ELR (cell line): Measurements from ENCODE around the gene HK1.
"Not testable (repeated sequence)": the region's sequence is repeated elsewhere in the genome, so short reads cannot be mapped to it uniquely, and the experiment has no call there.

Source experiments
- DNase-seq: peaks from one replicate; pipeline ENCODE4 v3.0.0-alpha.2; 2015; ENCODE audit warnings: low read depth

Gene HK1

DNA sequence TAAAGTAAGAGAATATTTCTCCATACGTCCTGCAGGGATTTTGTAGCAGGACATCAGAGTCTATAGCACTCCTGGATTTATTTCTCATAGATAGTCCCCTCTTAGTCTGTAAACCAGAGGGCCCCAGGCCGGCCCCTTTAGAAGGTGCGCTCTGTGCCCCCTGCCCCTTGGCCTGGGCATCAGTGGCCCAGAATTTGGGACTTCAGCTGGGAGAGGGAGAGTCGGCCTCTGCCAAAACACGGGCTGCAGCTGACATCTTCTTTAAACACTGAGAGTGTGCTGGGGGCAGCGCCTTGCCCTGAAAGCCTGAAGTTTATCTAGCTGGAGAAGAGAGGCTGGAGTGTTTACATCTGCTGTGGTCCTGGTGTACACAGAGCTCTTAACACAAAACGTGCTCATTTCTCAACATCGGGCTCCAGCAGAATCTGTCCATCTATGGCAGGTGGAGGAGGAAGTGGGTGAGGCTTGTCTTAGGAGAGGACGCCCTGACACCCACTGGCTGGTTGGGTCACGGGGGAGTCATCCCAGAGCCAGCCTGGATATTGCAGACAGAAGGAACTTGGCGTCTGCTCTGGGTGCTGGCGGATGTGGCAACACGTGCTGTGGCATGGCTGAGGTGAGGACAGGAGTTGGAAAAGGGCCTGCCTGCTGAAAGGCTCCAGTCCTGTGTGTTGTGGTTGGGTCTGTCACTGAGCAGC is 143.5 kb downstream of the HK1 start:
- DNase-seq = no peak

DNA sequence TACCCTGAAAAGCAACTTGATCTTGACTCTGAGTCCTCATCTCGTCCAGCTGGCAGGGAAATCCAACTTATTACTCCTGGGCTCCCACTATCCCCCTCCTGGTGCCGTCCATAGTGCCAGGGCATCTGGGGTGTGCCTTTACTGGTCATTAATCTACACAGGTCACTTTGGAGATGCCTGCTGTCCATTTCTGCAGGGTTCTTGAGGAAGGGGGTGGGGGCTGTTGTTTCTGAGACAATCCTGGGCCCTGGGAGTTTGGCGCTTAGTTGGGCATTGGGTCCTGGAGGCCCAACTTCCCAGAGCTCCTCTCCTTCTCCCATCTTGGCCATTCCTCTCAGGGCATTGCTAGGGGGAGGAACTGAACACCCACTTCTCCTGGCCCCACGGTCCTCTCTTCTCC is 144.4 kb downstream of the HK1 start:
- DNase-seq = no peak

DNA sequence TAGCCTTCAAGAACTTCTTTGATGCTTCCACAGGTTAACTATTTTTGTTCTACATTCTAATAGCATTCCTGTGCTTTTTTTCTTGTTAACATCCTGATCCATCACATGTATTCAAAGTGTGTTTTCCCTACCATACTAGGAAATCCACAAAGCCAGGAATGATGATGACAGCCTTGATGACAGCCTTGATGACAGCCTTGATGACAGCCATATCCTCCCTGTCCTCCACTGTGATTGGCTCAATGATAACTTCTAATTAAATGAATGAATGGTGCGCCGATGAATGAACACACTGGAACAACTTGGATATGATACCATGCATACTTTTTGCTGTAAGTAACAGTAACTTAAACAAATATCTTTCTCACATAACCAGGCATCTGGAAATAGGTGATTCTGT is 146.7 kb downstream of the HK1 start:
- DNase-seq = no peak

DNA sequence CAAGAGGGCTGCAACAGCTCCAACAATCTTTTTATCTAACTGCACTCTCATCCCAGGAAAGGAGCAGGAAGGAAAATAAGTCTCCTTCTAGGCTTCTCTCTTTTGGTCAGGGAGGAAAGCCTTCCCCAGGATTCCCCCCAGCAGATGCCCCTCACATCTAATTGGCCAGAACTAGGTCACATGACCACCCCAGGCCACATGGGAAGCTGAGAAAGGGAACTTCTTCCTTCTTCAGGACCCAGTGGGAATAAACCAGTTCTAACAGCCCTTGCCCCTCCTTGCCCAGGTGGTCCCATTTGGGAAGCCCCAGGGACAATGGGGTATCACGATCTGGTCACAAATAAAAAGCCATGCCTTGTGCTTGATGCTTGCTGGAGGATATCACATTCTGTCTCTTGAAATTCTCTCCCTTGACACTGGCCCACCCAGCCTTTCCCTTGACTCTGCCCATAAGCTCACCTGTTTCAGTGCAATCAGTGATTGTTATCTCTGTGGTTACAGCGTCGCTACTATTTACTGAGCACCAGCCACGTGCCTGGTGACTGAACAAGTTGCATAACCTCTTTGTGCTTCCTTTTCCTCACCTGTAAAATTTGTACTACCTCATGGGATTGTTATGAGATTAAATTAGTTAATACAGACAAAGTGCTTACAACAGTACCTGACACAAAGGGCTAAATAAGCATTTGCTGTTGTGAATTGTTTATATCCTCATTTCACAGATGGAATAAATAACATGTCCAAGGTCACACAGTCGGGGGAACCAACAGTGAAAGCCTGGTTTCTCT is 147.4 kb downstream of the HK1 start:
- DNase-seq = no peak

DNA sequence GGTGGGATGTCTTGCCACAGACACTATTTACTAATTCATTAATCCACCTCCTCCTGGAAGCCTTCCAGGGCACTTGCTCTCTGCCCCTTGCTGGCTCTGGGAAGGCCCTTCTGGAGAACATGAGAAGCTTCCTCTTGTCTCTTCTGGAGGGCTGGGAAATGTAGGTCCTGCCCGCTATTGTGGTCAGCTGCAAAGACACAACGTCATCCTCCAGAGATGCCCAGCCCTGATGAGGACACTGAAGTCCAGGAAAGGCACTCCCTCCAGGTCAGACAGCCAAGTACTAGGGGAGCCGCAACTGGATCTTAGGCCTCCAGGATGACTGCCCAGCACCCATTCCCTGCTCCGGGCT is 148.1 kb downstream of the HK1 start:
- DNase-seq = no peak

DNA sequence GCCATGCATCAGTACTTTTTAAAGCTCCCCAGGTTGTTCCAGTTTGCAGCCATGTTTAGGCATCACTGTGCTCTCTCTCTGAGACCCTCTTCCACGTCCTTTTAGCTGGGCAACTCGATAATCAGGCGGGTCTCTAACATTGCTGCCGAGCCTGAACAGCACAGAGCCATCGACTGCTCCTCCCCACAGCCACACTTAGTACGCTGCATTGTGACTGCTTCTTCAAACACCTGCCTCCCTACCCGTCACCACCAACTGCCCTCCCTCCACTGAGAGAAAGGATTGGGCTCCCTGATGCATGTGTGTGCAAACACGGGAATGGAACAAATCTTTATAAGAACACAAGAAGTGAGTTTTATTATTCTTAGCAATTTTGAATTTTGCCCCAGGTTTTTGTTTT is 149.9 kb downstream of the HK1 start:
- no peak for DNase-seq

DNA sequence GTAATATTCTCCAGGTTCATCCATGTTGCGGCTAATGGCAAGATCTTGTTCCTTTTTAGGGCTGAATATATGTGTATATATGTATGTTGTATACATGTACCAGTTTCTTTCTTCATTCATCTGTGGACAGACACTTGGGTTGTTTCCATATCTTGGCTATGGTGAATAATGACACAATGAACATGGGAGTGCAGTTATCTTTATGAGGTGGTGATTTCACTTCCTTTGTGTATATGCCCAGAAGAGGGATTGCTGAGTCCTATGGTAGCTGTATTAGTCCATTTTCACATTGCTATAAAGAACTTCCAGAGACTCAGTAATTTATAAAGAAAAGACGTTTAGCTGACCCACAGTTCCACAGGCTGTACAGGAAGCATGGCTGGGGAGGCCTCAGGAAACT is 155.9 kb downstream of the HK1 start:
- DNase-seq = no peak

DNA sequence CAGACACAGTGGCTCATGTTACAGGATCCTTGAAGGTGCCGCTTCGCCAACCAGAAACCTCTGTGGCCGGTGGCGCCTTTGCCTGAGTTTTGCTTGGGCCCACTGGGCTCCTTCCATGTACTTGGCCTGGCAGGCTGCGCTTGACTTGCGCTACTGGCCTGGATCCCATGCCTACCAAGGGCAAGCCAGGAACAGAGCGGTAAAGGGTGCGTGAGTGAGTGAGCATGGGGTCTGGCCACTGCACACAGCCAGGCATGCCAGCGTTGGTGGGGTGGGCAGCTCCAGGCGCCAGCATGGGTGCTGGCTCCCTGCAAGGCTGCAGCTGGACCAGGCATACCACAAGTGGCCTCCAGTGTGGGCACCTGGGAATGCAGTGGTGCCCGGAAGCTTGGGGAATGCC is 156.6 kb downstream of the HK1 start:
- DNase-seq = no peak

DNA sequence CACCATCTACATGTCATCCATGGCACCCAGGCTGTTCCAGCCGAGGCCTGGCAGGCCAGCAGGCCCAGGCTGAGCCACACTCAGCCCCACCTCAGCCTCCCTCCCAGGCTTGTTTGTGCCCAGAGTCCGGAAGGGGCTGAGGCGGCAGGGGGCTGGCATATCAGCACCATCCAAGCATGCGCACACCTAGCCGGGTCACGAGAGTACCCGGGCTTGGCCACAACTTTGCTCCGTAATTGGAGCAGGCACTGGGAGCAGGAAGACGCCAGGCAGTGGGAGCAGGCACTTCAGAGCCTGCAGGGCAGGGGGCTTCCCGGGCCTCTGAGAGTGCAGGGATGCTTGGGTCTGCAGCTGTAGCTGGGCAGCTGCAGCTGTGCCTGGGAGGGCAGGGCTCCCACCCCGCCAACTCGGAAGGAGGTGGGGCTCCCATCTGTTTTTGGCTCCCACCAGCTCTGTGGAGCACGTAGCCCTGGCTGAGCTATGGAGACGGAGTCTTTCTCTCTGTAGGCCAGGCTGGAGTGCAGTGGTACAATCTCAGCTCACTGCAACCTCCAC is 157.7 kb downstream of the HK1 start:
- no peak for DNase-seq

DNA sequence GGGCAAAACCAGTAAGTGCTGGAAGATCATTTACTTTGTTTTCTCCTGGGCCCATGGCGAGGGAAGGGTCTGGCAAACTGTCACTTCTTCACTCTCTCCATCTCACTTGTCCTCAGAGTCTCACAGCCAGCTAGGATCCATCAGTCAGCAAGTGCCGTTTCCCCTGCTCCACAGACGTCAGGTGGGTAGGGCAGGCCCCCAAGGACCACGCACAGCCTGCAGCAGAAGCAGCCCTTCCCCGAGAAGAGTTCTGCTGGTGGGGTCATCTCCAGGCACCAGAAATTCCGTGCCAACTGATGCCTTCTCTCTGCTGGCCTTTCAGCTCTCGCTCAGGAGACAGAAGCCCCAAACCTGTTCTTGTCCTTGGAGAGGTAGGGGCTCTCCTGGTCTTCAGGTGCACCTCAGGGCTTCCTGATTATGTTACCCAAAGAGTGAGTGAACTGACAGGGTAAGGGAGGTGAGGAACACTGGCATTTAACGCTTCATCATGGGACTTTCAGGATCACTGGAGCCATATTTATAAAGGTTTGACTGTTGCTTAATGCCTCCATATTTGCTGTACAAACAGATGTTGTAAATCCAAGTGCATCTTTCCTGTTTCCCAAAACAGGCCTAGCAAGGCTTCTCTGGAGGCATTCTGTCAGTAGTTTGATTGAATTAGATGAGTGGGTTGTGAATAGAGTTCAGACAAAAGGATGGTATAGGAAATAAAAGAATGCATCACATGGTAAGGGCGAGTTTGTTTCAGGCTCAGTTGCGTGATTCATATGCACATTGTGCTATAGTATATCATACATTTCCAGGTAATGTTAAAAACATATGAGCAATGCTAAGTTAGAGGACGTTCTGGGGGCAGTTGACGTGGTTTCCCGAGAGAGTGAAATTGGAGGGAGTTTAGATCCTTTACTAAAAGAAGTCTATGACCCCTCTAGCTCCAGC is 159.3 kb downstream of the HK1 start:
- DNase-seq = peak; percentile 24

DNA sequence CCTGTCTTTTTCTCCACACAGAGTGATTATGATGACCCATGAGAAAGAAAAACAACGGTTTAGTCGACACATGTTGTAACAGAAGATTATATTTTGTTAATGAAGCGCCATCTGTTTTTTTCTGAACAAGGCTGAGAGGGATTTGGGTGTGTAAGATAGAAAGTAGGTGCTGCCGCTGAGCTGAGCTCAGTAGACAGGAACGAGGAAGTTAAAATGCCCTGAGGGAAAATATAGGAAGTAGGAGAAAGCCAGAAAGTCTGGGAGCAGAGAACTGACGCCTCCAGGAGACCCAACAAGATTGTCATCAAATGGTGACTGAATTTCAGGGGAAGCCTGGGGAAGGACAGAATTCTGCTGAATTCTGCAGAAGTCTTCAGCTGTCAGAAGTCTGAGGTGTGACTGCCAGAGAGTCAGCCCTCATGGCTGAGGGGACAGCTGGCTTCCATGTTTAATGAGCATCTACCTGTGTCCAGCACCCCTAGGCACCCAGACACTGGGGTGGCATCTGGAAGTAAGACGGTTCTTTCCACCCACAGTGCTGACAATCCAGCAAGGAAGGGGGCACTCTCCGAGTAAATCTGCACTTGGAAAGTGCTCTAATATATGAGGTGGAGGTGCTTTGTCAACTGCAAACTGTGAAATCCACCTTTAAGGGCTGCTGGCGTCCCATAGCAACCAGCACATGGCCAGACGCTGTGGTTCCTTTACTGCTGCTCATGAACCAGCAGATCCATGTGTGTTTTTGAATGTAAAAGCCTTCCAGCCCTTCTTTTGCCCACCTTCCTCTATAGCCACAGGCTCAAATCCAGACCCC is 160.4 kb downstream of the HK1 start:
- peak; percentile 93 for DNase-seq

DNA sequence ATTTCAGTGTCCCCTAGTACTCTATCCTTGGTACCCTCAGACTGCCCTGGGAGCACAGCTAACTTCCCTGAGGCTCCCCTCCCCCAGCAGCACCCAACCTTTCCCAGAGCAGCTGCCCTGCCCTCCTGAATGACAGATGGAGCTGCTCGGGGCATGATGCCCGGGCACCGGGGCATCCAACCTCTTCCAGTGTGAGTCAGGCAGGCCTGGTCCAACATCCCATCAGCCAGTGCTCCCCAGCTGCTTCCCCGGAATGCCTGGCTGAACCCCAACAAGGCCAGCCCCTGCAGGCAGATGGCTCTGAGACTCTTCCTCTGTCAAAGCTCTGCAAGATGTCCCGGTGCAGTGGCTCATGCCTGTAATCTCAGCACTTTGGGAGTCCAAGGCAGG is 161.0 kb downstream of the HK1 start:
- peak; percentile 55 for DNase-seq

DNA sequence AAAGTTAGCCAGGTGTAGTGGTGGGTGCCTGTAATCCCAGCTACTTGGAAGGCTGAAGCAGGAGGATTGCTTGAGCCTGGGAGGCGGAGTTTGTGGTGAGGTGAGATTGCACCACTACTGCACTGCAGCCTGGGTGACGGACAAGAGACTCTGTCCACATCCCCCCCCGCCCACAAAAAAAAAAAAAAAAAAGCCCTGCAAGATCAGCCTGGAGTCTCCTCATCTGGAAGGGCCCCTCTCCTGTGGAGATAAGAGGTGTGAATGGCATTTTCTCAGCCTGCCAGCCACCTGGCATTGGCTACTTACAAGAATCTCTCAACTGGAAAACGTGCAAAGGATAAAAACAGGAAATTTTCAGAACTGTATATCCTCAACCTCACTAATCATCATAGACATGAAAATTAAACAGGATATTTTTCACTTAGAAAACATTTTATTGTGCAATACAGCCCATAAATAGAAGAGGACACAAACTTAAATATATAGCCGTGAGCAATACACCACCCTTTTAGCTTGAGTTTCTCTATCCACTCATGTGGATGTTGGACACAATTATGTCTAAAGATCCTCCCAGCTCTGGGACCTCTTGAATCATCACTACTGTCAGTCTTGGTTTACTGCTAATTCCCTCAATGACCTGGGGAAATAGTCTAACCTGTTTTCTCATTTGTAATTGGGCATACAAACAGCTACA is 161.7 kb downstream of the HK1 start:
- peak; percentile 71 for DNase-seq

DNA sequence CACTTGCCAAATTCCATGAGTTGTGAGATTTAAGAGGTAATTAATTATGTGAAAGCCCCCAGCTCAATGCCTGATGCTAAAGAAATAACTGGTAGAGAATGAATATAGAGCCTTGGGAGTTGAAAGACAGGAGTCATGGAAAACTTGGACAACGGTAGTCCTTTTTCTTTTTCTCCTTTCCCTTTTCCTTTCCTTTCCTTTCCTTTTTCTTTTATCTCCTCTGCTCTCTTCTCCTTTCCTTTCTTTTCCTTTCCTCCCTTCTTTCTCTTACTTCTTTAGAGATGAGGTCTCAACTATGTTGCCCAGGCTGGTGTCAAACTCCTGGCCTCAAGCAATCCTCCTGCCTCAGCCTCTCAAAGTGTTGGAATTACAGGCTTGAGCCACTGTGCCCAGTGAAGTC is 165.1 kb downstream of the HK1 start:
- DNase-seq = no peak

DNA sequence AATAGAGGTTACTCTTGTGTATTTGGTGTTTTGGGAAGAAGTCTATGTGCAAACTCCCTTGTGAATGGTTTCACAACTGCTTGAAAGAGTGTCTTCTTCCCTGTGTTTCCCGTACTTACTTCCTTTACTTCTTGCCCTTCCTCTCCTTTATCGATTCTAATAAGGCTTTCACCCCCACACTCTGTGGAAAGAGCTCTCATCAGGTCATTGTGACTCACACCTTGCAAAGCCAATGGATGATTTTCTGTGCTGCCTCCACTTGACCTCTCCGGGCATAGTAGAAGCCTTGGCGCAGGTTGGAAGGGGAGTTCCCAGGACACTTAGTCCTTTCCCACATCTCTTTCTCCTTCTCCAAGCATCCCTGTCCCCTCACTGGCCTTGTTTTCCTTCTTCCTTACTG is 166.7 kb downstream of the HK1 start:
- peak; percentile 64 for DNase-seq

DNA sequence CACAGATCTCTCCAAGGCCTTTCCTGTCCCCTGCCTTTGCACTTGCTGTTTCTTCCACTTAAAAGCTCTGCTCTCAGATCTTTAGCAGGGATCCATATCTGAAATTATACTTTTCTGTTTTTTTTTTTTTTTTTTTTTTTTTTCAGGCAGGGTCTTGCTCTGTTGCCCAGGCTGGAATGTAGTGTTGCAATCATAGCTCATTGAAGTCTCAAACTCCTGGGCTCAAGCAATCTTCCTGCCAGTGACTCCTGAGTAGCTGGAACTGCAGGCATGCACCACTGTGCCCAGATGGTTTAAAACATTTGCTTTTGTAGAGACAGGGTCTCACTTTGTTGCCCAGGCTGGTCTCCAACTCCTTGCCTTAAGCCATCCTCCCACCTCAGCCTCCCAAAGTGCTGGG is 167.9 kb downstream of the HK1 start:
- no peak for DNase-seq

DNA sequence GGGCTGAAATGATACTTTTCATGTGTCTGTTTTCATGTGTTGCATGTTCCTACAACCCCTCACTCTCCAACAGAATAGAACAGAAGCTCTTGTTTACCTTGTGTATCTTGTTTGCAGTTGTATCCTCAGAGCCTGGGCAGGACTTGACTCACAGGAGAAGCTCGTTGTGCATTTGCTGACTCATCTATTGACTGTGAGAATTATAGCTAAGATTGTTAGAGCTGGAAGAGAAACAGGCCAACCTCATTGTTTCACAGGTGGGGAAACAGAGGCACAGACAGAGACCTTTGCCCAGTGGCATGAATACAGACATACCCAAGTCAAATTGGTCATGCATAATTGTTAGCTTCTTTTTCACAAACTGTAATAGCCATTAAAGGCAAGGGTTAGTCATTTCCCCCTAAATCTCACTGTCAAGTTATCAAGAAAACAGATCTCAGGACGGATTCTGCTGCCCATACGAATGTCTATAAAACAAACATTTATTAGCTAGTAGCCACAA is 168.4 kb downstream of the HK1 start:
- peak; percentile 94 for DNase-seq

DNA sequence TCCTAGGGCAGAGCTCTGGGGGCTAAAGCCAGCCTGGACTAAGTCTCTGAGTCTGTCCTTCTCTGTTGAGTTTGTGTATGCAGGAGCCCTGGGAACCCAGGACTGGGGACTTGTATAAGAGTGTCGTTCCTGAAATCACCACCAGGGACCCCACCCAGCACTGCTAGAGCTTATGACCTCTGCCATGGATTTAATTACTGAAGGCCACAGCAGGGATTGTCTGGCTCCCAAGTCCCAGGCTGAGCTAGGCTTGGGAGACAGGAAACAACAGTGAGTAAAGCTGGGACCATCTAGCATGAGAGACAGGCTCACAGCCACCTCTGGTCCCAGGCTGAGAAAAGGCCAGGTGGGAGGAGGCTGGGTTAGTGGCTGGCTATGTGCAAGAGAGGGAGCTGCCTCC is 171.5 kb downstream of the HK1 start:
- DNase-seq = peak; percentile 84

DNA sequence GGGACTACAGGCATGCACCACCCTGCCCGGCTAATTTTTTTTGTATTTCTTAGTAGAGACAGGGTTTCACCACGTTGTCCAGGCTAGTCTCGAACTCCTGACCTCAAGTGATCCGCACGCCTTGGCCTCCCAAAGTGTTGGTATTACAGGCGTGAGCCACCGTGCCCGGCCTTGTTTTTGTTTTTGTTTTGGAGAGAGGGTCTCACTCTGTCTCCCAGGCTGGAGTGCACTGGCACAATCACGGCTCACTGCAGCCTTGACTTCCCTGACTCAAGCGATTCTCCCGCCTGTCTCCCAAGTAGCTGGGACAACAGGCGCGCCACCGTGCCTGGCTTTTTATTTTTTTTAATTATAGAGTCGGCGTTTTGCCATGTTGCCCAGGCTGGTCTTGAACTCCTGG is 172.1 kb downstream of the HK1 start:
- not testable (repeated sequence) for DNase-seq

DNA sequence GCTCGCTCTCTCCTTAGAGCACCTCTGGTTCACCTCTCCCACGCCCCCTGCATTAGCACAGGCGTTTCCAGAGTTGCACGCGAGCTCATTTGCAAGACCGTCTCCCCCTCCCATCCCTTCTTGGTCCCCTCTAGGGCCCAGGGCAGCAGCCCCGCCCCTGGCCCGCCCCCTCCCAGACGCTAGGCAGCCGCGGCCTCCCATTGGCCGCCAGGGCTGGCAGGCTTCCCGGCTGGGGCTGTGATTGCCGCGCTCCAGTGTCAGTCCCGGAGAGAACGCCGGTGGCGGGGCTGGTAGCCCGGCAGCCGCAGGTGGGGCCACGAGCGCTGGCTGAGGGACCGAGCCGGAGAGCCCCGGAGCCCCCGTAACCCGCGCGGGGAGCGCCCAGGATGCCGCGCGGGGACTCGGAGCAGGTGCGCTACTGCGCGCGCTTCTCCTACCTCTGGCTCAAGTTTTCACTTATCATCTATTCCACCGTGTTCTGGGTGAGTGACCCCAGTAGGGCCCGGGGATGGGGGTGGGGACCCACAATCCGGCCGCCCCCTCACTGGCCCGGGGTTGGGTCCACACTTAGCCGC is 173.0 kb downstream of the HK1 start, which contains the start of gene TSPAN15:
Gene TSPAN15 (plus strand): TSS at position 257 of the 575 bp plus-strand sequence. CDS start 130 bp downstream, at position 387.
- DNase-seq = peak; percentile 82
